Measurements from ENCODE around the gene FLYWCH2. TPM values are rescaled to one million over a fixed set of nuclear protein-coding genes. Genes with fewer than 3 reads are reported as not detected.
"Not testable (repeated sequence)": the region's sequence is repeated elsewhere in the genome, so short reads cannot be mapped to it uniquely, and the experiment has no call there.

The FLYWCH2 gene
- total and polyA plus RNA-seq, 9 of the 15 experiments (the other 6 are each of a cell fraction or from before 2014, with no cell fraction given), result 0.70 to 55.5 (median 7.6) TPM

DNA sequence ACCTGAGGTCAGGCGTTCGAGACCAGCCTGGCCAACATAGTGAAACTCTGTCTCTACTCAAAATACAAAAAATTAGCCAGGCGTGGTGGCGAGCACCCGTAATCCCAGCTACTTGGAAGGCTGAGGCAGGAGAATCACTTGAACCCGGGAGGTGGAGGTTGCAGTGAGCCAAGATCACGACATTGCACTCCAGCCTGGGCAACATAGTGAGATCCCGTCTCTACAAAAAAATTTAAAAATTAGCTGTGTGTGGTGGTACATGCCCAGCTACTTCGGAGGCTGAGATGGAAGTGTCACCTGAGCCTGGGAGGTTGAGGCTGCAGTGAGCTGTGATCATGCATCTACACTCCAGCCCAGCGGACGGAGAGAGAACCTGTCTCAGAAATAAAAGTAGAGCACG lies 60.7 kb downstream of the FLYWCH2 start:
- DNase-seq (ENCODE audit: extremely low read depth in 1 of 4, low spot score in 3 of 4); in situ Hi-C loops (cut with MboI); H3K79me2 ChIP-seq (ENCODE audit: control insufficient read depth, insufficient read depth, low read length); H3K9ac ChIP-seq (ENCODE audit: insufficient read depth in 1 of 2, low read depth in 2 of 2, low read length in 2 of 2); H3K4me3 ChIP-seq; H3K9me1 ChIP-seq (ENCODE audit: control insufficient read depth, insufficient read depth, low read length); intact Hi-C loops (cut with micrococcal nuclease); H3K4me2 ChIP-seq (ENCODE audit: insufficient read depth, low read length); BruUV-seq (replicated peaks); H3K27ac ChIP-seq (ENCODE audit: extremely low read depth, low read depth, low read length); H2AFZ ChIP-seq (ENCODE audit: low read depth, low read length); CTCF ChIA-PET (ENCODE audit: low intra/inter-chr PET ratio); H4K20me1 ChIP-seq (replicated peaks; ENCODE audit: control insufficient read depth, insufficient read depth, low read length); H3K9me3 ChIP-seq (replicated peaks; ENCODE audit: control insufficient read depth, insufficient read depth, low read depth, low read length); H3K4me1 ChIP-seq (replicated peaks in 1 of 2; ENCODE audit: control insufficient read depth in 2 of 2, insufficient read depth in 2 of 2, low read length in 2 of 2); FAIRE-seq; ATAC-seq; H3K27me3 ChIP-seq (ENCODE audit: control insufficient read depth in 2 of 2, insufficient read depth in 2 of 2, low read length in 2 of 2): not testable (repeated sequence)
- H3K36me3 ChIP-seq (ENCODE audit: control insufficient read depth, insufficient read depth, low read length), result peaks cover 29% of the 10 kb centered on the region; the same call in 2 of the 3 replicates
- WGBS (ENCODE audit: insufficient coverage, low coverage, missing lambda C conversion rate), result 94% methylated on average over 12 of the region's 12 CpGs
- peak; percentile 66 for TF ChIP-seq ZNF121 (CRISPR knock-in tag; conservative IDR thresholded peaks at IDR 0.05)
- POLR2A ChIA-PET, result interaction anchor here (0.8 to 1.1 kb wide), 2 partner anchors 12 to 22 kb away, joined by 3 read pairs; no protein-coding TSS in a partner anchor

DNA sequence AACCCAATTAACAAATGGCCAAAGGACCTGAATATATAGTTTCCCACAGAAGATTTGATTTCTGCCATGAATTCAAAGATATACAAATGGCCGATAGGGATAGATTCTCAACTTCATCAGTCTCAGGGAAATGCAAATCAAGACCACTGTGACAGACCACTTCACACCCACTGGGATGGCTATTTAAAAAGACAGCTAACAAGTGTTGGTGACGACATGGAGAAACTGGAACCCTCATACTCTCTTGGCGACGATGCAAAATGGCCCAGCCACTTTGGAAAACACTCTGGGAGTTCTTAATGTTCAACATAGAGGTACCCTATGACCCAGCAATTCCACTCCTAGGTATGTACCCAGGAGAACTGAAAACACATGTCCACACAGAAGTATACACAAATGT lies 63.6 kb downstream of the FLYWCH2 start:
- FAIRE-seq (peak; percentile 44), ATAC-seq (no peak), DNase-seq (ENCODE audit: extremely low read depth in 1 of 4, low spot score in 3 of 4) (no peak)
- Histone ChIP-seq H3K4me1 (replicated peaks in 1 of 2; ENCODE audit: control insufficient read depth in 2 of 2, insufficient read depth in 2 of 2, low read length in 2 of 2) (peaks cover 0 to 22% of the 10 kb centered on the region in 2 experiments; a peak in 3 of 5 replicates), H3K9ac (ENCODE audit: insufficient read depth in 1 of 2, low read depth in 2 of 2, low read length in 2 of 2) (no peak overlapping the region), H3K4me3 (no peak overlapping the region), H3K36me3 (ENCODE audit: control insufficient read depth, insufficient read depth, low read length) (peaks cover 9% of the 10 kb centered on the region; the same call in 2 of the 3 replicates), H3K4me2 (ENCODE audit: insufficient read depth, low read length) (no peak overlapping the region), H3K79me2 (ENCODE audit: control insufficient read depth, insufficient read depth, low read length) (no peaks in the 10 kb centered on the region), H2AFZ (ENCODE audit: low read depth, low read length) (no peak overlapping the region), H3K27ac (ENCODE audit: extremely low read depth, low read depth, low read length) (no peak overlapping the region), H4K20me1 (replicated peaks; ENCODE audit: control insufficient read depth, insufficient read depth, low read length) (0 out of 2 replicates have a peak, but pooled peaks cover 10% of the 10 kb centered on the region), H3K27me3 (ENCODE audit: control insufficient read depth in 2 of 2, insufficient read depth in 2 of 2, low read length in 2 of 2) (peaks cover 0 to 7% of the 10 kb centered on the region in 2 experiments; a peak in 1 of 5 replicates), H3K9me3 (replicated peaks; ENCODE audit: control insufficient read depth, insufficient read depth, low read depth, low read length) (no peaks in the 10 kb centered on the region), H3K9me1 (ENCODE audit: control insufficient read depth, insufficient read depth, low read length) (no peaks in the 10 kb centered on the region)
- CTCF ChIA-PET (ENCODE audit: low intra/inter-chr PET ratio), result no interaction called here
- in situ Hi-C loops (cut with MboI), result no loop called here
- WGBS (ENCODE audit: insufficient coverage, low coverage, missing lambda C conversion rate), result 83% methylated on average over 4 of the region's 4 CpGs
- BruUV-seq (replicated peaks), result no TSS peak
- POLR2A ChIA-PET, result no interaction called here
- intact Hi-C loops (cut with micrococcal nuclease), result no loop called here
- TF ChIP-seq PHTF2 (CRISPR knock-in tag; IDR thresholded peaks at IDR 0.05) (no peak), SMARCC2 (IDR thresholded peaks at IDR 0.05; ENCODE audit: low read depth) (no peak), HLTF (IDR thresholded peaks at IDR 0.05) (no peak), KDM5B (IDR thresholded peaks at IDR 0.05; ENCODE audit: insufficient replicate concordance, low read depth, low read length) (no peak), BRCA1 (IDR thresholded peaks at IDR 0.05) (no peak), BRCA1 (CRISPR knock-in tag; IDR thresholded peaks at IDR 0.05) (no peak), SNIP1 (IDR thresholded peaks at IDR 0.05; ENCODE audit: low read depth) (no peak)
- TF ChIP-seq, protein P1, sequence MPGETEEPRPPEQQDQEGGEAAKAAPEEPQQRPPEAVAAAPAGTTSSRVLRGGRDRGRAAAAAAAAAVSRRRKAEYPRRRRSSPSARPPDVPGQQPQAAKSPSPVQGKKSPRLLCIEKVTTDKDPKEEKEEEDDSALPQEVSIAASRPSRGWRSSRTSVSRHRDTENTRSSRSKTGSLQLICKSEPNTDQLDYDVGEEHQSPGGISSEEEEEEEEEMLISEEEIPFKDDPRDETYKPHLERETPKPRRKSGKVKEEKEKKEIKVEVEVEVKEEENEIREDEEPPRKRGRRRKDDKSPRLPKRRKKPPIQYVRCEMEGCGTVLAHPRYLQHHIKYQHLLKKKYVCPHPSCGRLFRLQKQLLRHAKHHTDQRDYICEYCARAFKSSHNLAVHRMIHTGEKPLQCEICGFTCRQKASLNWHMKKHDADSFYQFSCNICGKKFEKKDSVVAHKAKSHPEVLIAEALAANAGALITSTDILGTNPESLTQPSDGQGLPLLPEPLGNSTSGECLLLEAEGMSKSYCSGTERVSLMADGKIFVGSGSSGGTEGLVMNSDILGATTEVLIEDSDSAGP (CRISPR knock-in tag; IDR thresholded peaks at IDR 0.05), result no peak
- TF ChIP-seq, protein P2, sequence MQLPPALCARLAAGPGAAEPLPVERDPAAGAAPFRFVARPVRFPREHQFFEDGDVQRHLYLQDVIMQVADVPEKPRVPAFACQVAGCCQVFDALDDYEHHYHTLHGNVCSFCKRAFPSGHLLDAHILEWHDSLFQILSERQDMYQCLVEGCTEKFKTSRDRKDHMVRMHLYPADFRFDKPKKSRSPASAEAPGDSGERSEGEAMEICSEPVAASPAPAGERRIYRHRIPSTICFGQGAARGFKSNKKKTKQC (CRISPR knock-in tag; IDR thresholded peaks at IDR 0.05), result no peak
- TF ChIP-seq, protein P3, sequence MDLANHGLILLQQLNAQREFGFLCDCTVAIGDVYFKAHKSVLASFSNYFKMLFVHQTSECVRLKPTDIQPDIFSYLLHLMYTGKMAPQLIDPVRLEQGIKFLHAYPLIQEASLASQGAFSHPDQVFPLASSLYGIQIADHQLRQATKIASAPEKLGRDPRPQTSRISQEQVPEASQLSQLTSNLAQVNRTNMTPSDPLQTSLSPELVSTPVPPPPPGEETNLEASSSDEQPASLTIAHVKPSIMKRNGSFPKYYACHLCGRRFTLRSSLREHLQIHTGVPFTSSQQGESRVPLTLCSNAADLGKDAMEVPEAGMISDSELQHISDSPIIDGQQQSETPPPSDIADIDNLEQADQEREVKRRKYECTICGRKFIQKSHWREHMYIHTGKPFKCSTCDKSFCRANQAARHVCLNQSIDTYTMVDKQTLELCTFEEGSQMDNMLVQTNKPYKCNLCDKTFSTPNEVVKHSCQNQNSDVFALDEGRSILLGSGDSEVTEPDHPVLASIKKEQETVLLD (IDR thresholded peaks at IDR 0.05), result no peak
